Measurements from ENCODE around the gene PTK7.
"Not testable (repeated sequence)": the region's sequence is repeated elsewhere in the genome, so short reads cannot be mapped to it uniquely, and the experiment has no call there.

PTK7 gene

DNA sequence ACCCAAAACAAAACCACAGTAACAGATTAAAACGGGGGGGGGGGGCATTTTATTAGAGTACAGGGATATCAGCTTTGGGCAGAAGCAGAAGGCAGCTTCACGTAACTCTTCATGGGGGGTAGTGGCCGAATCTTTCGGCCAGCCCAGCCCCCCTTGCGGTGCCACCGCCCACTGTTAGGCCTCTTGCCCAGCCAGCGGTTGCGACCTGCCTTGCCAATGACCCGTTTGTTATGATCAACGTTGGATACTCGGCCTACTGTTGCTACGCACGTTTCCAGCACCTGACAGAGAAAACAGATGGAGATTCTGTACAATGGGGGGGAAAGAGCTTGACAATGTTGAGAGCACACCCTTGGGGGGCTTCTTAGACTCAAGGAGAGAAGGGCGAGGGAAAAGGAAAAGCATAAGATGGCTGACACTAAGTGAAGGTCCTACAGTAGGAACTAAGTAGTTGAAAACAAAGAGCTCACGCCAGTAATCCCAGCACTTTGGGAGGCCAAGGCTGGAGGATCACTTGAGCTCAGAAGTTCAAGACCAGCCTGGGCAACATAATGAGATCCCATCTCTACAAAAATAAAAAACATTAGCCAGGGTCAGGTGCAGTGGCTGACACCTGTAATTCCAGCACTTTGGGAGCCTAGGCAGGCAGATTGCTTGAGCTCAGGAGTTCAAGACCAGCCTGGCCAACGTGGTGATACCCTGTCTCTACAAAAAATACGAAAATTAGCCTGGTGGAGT, 21.7 kb upstream of the PTK7 start:
- no peak for DNase-seq

GRCh38 chr6:43055966-43056365, 20.1 kb upstream of the PTK7 start:
- DNase-seq: no peak

- no peak for DNase-seq
Measured at GRCh38 chr6:43058531-43058930, 17.6 kb upstream of the PTK7 start.

DNA sequence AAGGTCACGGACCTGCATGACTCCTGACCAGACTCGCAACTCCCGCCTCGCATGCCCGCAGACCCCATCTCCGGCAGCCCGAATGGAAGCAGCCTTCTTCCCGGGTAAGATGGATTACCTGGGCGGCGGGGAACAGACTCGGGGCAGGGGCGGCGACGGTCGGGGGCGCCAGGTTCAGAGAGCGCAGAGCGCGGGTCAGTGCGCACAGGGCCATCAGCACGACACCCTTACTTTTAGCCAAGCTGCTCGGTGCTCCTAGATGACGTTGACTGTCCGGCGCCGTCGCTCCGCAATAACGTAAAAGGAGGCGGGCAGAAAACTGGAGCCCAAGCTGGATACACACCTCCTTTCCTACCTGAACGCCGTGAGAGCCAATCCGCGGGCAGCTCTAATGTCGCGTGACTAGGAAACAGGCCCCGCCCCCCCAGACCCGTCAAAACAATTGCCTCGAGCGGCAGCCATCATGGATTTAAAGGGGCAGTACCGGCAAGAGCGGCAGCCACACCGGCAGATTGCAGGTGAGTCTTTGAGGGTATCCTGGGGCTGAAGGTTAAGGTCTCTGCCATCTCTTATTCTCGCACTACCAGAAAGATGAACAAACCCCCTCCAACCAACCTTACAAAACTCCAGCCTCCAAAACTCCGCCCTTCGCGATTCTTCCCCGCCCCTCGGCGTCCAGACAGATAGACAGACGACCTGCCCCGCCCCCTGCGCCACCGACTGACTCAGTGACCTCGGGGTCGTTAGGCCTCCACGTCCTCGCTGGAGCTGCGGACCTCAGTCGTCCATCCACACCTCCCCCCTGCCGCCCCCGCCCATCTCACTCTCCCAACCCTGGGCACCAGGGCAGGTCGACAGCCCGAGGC, 16.7 kb upstream of the PTK7 start, which contains the start of the genes KLC4 and MRPL2:
TSS of gene KLC4 (plus strand) at position 464 of the 866 bp plus-strand sequence. CDS start 1,705 bp downstream, outside the sequence.
TSS of gene MRPL2 (minus strand) at position 267 of the 866 bp plus-strand sequence. CDS start at position 214, 53 bp downstream.
- peak; percentile 96 to 97 for DNase-seq

- peak in 1 of 2 experiments; percentile 51 for DNase-seq
Measured at GRCh38 chr6:43060034-43060754, 15.9 kb upstream of the PTK7 start.

DNA sequence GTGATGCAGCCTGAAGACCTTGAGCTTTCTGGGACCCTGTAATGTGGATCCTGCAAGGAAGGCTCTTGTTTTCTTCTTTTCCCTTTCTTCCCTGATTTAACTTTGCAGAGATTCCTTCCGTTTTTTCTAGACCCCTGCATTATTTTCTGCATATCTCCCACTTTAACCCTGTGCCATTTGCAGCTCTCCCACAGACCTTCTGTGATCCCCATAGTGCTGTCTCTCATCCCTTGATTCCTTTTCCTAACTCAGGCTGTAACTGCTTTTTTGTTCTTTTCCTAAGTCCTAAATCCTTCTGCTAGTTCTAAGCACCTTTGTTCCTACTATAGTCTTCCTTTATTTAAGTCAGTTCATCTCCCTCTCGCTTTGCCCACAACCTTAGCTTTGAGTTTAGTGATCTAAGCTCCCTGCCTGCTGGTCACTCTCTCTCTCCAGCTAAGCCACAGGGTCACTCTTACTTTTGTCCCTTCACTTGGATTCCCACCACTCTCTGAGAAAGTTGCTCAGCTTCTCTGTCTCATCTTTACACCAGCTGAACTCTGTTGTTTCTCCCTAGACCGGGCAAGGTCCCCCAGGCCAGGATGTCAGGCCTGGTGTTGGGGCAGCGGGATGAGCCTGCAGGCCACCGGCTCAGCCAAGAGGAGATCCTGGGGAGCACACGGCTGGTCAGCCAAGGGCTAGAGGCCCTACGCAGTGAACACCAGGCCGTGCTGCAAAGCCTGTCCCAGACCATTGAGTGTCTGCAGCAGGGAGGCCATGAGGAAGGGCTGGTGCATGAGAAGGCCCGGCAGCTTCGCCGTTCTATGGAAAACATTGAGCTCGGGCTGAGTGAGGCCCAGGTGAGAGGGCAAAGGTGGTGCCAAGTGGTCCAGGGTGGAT, 15.1 kb upstream of the PTK7 start:
- DNase-seq: no peak

DNA sequence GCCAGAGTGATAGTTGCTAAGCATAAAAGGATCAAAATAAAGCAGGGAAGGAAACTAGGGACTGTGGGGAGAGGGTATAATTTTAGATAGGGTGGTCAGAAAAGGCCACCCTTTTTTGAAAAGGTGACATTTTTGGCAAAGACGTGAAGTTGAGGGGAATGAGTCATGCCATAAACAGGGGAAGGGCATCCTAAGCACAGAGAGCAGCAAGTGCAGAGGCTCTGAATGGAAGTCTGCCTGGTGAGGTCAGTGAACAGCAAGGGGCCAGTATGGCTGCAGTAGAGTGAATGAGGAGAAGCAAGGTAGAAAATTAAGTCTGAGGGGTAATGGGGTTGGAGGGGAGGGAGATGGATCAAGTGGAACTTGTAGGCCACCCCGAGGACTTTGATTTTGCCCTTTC, 14.3 kb upstream of the PTK7 start:
- no peak for DNase-seq

GRCh38 chr6:43062818-43063217, 13.3 kb upstream of the PTK7 start:
- DNase-seq: no peak

GRCh38 chr6:43070028-43070632, 6.0 kb upstream of the PTK7 start:
- DNase-seq: peak in 1 of 2 experiments; percentile 15

DNA sequence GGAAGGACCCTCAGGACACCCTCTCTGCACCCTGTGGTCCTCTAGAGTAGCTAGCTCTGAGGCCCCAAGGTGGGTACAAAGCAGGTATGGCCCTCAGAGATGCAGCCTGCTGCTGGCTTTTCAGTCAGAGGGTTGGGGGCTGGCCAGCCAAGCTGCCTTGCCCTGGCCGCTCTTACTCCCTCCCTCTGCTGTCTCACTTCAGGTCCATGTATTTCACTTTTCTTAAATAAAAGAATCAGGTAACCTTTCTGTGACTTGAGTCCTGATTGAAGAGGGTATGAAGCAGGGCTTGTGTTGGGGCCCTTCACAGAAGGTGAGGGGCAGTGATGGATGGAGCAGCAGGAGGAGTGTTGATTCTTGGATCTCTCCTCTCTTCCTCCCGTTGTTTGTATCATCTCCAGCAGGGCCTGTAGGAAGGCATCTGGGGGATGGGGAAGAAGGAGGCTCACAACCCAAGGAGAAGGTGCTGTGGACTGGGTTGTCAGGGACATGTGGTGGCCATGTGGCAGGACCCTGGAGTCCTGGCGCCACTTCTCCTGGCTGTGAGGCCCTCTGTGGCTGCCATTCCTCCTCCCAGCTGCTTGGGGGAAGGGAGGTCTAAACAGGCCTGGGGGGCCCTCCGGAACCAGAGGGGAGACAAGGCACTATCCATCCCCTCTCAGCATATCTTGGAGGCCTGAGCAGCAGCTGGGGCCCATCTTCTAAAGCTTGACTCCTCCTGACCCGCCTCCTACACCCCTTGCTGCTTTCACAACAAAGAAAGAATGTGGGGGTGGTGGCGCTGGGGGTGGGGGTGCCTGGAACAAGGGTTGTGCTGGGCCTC, 1.1 kb upstream of the PTK7 start:
- DNase-seq: no peak

- DNase-seq: no peak
Measured at GRCh38 chr6:43076464-43077332, 584 bp downstream of the PTK7 start.

DNA sequence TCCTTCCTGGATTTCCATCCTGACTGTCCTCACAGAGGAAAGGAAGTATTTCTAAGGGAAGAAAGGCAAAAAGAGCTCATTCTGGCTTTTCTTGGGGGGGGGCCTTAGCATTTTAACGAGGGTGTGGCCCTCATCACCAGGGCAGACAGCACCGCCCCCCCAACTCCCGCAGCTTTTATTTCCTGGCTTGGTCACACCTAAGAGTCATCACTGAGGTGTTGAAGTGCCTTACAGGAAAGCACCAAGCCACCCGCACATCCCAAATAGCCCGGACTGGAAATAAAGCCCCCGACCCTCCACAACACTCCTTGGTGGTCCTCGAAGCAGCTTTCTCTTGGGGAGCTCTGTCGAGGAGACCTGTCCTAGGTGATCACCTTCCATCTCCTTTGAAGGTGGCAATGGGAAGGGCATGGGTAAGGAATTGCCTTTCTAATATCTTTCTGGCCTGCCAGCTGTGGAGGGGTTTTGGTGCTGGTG, 1.3 kb downstream of the PTK7 start:
- no peak for DNase-seq

DNA sequence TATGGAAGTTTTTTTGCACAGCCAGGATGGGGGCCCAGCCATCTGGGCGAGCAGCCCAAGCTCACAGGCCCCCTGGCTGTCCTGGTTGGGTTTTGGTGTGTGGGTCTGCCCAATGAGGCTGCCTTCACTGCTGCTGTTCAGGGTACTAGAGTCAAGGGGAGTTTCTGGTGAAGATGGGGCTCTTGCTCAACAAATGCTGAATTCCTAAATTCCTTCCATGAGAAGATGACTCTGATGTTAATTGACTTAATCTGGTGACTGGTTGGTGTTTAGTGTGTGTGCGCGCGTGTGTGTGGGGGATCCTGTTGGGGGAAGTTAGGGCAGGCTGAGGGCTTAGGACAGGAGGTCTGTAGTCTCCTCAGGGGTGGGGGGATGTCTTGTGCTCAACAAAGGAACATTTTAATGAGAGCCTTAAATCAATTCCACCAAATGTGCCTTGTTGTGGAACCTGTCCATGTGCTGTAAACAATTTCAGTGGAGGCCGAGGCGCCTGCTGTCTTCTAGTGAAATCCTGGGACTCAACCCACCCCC, 1.9 kb downstream of the PTK7 start:
- DNase-seq: no peak

DNA sequence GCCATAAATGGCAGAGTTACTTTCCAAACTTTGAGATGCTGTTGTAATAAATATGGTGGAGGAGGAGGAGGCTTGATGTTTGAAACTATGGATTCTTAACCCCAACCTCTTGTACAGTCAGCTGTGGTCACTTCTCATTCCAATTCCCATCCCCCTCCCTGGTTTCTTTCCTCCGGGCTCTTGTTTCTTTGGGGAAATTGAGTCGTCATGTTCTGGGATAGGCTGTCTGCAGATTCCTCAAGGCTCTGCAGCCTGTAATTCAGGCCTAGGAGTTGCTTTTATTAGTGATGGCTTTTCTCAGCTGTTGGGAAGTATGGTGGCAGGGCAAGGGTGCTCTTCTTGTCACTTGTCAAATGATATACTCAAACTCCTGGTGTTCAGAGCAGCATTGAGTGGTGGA, 2.6 kb downstream of the PTK7 start:
- DNase-seq: no peak

GRCh38 chr6:43081043-43081442, 4.9 kb downstream of the PTK7 start:
- no peak for DNase-seq

- not testable (repeated sequence) for DNase-seq
Measured at GRCh38 chr6:43081922-43082321, 5.8 kb downstream of the PTK7 start.

DNA sequence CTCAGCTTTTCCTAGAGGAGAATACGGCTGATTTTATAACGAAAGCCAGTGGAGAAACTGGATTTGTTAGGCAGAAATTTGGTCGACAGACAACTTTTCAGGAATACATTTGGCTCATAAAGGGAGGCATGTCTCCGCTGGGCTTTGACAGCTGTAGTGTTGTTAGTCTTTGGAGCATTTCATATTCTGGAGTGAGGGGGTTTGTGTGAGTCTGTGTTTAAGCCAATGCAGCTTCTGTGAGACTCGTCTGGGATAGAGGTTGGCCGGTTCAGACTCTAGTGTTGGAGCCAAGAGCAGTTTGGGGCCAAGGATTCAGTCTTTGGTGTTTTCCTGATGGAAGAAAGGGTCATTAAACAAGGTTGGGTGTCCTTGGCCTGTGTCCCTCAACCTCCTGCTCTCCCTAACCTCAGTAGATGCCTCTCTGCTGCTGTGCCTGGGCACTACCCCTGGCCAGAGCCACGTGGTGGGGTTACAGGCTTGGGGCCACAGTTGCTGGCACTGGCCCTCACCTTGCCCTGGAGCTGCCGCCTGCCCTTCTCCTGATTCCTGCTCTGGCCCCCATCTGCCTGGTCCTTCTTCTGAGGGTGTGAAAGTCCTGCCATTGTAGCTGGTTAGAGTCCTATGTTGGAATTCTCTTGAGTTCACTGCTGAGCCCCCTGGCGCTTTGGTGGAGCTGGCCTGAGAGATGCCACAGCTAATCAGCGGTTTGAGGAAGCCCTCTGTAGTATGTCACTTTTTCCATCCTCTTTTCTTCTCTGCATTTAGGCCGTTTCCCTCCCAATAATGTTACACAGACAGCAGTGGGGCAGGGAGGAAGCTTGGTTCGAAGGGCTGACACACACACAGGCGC, 6.9 kb downstream of the PTK7 start:
- no peak for DNase-seq

DNA sequence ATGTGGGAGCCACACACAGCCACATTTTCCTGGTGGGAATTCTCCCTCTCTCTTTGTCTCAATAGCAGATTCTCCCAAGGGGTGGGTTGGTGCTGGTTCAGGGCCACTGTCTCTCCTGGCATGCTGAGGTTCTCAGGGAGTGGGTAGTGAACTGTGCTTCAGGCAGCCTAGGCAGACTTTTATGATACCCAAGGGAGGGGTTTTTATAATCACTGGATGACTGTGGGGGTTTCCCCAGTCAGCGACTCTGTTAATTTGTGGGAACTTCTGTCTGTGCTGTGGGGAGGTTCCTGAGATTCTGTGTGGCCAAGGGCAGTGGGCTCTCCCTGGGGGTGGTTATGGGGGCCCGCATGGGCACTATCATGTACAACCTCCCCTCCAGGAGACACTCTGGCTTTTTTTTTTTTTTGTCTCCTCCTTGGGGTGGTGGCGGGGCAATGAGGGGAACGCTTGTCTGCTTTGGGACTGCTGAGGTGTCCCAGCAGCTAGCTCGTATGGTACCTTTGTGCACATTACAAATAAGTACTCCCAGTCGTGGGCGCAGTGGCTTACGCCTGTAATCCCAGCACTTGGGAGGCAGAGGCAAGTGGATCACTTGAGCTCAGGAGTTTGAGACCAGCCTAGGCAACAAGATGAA, 10.0 kb downstream of the PTK7 start:
- DNase-seq: no peak
